IMR-90 (cell line): ENCODE results near the gene FASLG. TPM values are rescaled to one million over a fixed set of nuclear protein-coding genes. Genes with fewer than 3 reads are reported as not detected.

Experiments used
- ATAC-seq: fragments of 200-7000 bp; cut with Tn5 transposase; 2 replicates; pipeline ENCODE4 v1.9.1; 2020; ENCODE audit warnings: low read depth, mild to moderate bottlenecking, moderate library complexity
- BruUV-seq: library from RNA; stranded (reverse); fragments of 400-500 nt; replicated peaks from 2 replicates; lab custom pipeline; 2021; lab: Mats Ljungman, UMichigan
- CTCF ChIA-PET: fragments of 300-600 bp; formaldehyde crosslinking; extraction: SDS; loops from one replicate; lab custom pipeline; 2021; ENCODE audit warnings: antibody characterized with exemption; lab: Yijun Ruan, JAX
- POLR2A ChIA-PET: fragments of 300-600 bp; sonication (Branson Sonifier 250); formaldehyde crosslinking; loops from one replicate; lab custom pipeline; 2022; ENCODE audit warnings: antibody characterized with exemption; ENCODE audit not compliant: unreplicated experiment; lab: Charles Lee
- DNase-seq: peaks from one replicate; pipeline ENCODE4 v3.0.0; 2013
- H2AFZ ChIP-seq: replicated peaks from 2 replicates; pipeline ENCODE3; 2013; ENCODE audit warnings: low read length, mild to moderate bottlenecking; ENCODE audit not compliant: poor library complexity
- H2AK5ac ChIP-seq: 2 replicates; pipeline ENCODE4 v1.6.1; 2013; ENCODE audit warnings: low read depth, low read length, inconsistent platforms
- H2AK9ac ChIP-seq: replicated peaks from 2 replicates; pipeline ENCODE3; 2013; ENCODE audit warnings: mild to moderate bottlenecking, low read depth, low read length, moderate library complexity; ENCODE audit not compliant: poor library complexity
- H2BK120ac ChIP-seq: 2 replicates; pipeline ENCODE4 v1.6.1; 2013; ENCODE audit warnings: low read depth, low read length, inconsistent platforms
- H2BK15ac ChIP-seq: 3 replicates; pipeline ENCODE4 v1.6.1; 2013; ENCODE audit warnings: low read depth, low read length, inconsistent platforms
- H2BK20ac ChIP-seq: 2 replicates; pipeline ENCODE4 v1.6.1; 2013; ENCODE audit warnings: low read depth, mild to moderate bottlenecking, inconsistent platforms, low read length, moderate library complexity
- H2BK5ac ChIP-seq: 2 replicates; pipeline ENCODE4 v1.6.1; 2013; ENCODE audit warnings: mild to moderate bottlenecking, low read depth, low read length, inconsistent platforms; ENCODE audit not compliant: poor library complexity, severe bottlenecking
- H3K14ac ChIP-seq: replicated peaks from 2 replicates; pipeline ENCODE4 v1.6.1; 2013; ENCODE audit warnings: low read depth, low read length, inconsistent platforms
- H3K18ac ChIP-seq: 2 replicates; pipeline ENCODE4 v1.6.1; 2013; ENCODE audit warnings: low read depth, low read length, control low read depth
- H3K23ac ChIP-seq: 2 replicates; pipeline ENCODE4 v1.6.1; 2013; ENCODE audit warnings: low read depth, low read length, inconsistent platforms
- H3K27ac ChIP-seq: 2 replicates; pipeline ENCODE4 v1.5.1; 2013; ENCODE audit warnings: mild to moderate bottlenecking, control low read depth, low read length; ENCODE audit not compliant: insufficient read depth
- H3K27me3 ChIP-seq: 2 replicates; pipeline ENCODE4 v1.6.1; 2013; ENCODE audit warnings: low read length; ENCODE audit not compliant: control insufficient read depth, insufficient read depth
- H3K36me3 ChIP-seq: 2 replicates; pipeline ENCODE4 v1.6.1; 2013; ENCODE audit warnings: low read length, mixed read lengths; ENCODE audit not compliant: control insufficient read depth, insufficient read depth
- H3K4ac ChIP-seq: 2 replicates; pipeline ENCODE4 v1.6.1; 2013; ENCODE audit warnings: low read depth, low read length, inconsistent platforms
- H3K4me1 ChIP-seq: 2 replicates; pipeline ENCODE4 v1.6.1; 2013; ENCODE audit warnings: low read length, mixed read lengths; ENCODE audit not compliant: control insufficient read depth, insufficient read depth
- H3K4me2 ChIP-seq: 2 replicates; pipeline ENCODE4 v1.6.1; 2013; ENCODE audit warnings: low read depth, mild to moderate bottlenecking, control low read depth, low read length, moderate library complexity
- H3K4me3 ChIP-seq: 2 replicates; pipeline ENCODE4 v1.5.1; 2013; ENCODE audit warnings: low read depth, mild to moderate bottlenecking, control low read depth, low read length, moderate library complexity; ENCODE audit not compliant: insufficient read depth
- H3K56ac ChIP-seq: 2 replicates; pipeline ENCODE4 v1.6.1; 2013; ENCODE audit warnings: low read length, inconsistent platforms; ENCODE audit not compliant: insufficient read depth; ENCODE audit errors: extremely low read depth
- H3K79me1 ChIP-seq, 2 experiments: 2 replicates each; pipeline ENCODE4 v1.6.1; 2013; ENCODE audit warnings: low read length in 2 of 2, inconsistent platforms in 1 of 2, low read depth in 1 of 2
- H3K9ac ChIP-seq: 2 replicates; pipeline ENCODE4 v1.6.1; 2013; ENCODE audit warnings: low read depth, low read length, control low read depth
- H3K9me1 ChIP-seq: 2 replicates; pipeline ENCODE4 v1.6.1; 2013; ENCODE audit warnings: low read length, inconsistent platforms; ENCODE audit not compliant: insufficient read depth
- H3K9me3 ChIP-seq: 2 replicates; pipeline ENCODE4 v1.6.1; 2013; ENCODE audit warnings: low read length; ENCODE audit not compliant: control insufficient read depth, insufficient read depth
- H4K20me1 ChIP-seq: 2 replicates; pipeline ENCODE4 v1.6.1; 2013; ENCODE audit warnings: low read length, inconsistent platforms; ENCODE audit not compliant: insufficient read depth
- H4K5ac ChIP-seq: 2 replicates; pipeline ENCODE4 v1.6.1; 2013; ENCODE audit warnings: mild to moderate bottlenecking, low read depth, low read length, control low read depth
- H4K8ac ChIP-seq, 2 experiments: 2 replicates each; pipeline ENCODE4 v1.6.1; 2013; ENCODE audit warnings: low read depth in 2 of 2, low read length in 2 of 2, control low read depth in 1 of 2, inconsistent platforms in 1 of 2
- H4K91ac ChIP-seq: 2 replicates; pipeline ENCODE4 v1.6.1; 2013; ENCODE audit warnings: low read depth, low read length, inconsistent platforms; ENCODE audit not compliant: insufficient read depth
- BHLHE40 ChIP-seq: fragments of 150-350 bp; IDR thresholded peaks from 2 replicates; pipeline ENCODE4 v1.6.1; 2016; ENCODE audit warnings: mild to moderate bottlenecking, low read depth, low read length
- CHD1 ChIP-seq: IDR thresholded peaks from 2 replicates; pipeline ENCODE4 v1.6.1; 2012; ENCODE audit warnings: low read depth, low read length, improper control_type of control experiment
- FOS ChIP-seq: fragments of 150-350 bp; IDR thresholded peaks from 2 replicates; pipeline ENCODE4 v1.6.1; 2016; ENCODE audit warnings: low read depth, low read length
- MAFK ChIP-seq: IDR thresholded peaks from 2 replicates; pipeline ENCODE4 v1.6.1; 2012; ENCODE audit warnings: low read depth, low read length, improper control_type of control experiment
- MAZ ChIP-seq: IDR thresholded peaks from 2 replicates; pipeline ENCODE4 v1.6.1; 2012; ENCODE audit warnings: low read depth, mild to moderate bottlenecking, low read length, improper control_type of control experiment, moderate library complexity, borderline replicate concordance
- MXI1 ChIP-seq: IDR thresholded peaks from 2 replicates; pipeline ENCODE4 v1.6.1; 2012; ENCODE audit warnings: low read depth, mild to moderate bottlenecking, low read length, moderate library complexity, borderline replicate concordance
- NFE2L2 ChIP-seq: fragments of 150-350 bp; IDR thresholded peaks from 2 replicates; pipeline ENCODE4 v1.6.1; 2016; ENCODE audit warnings: low read depth, mild to moderate bottlenecking, low read length
- POLR2A ChIP-seq: IDR thresholded peaks from 2 replicates; pipeline ENCODE4 v1.6.1; 2012; ENCODE audit warnings: mild to moderate bottlenecking, low read depth, low read length
- RAD21 ChIP-seq: IDR thresholded peaks from 2 replicates; pipeline ENCODE4 v1.6.1; 2012; ENCODE audit warnings: low read length, improper control_type of control experiment
- RCOR1 ChIP-seq: IDR thresholded peaks from 2 replicates; pipeline ENCODE4 v1.6.1; 2012; ENCODE audit warnings: mild to moderate bottlenecking, low read length, improper control_type of control experiment; ENCODE audit not compliant: insufficient replicate concordance
- RFX5 ChIP-seq: IDR thresholded peaks from 2 replicates; pipeline ENCODE4 v1.8.0; 2012; ENCODE audit warnings: low read depth, mild to moderate bottlenecking, low read length, moderate library complexity
- SMC3 ChIP-seq: fragments of 150-350 bp; IDR thresholded peaks from 2 replicates; pipeline ENCODE4 v1.6.1; 2016; ENCODE audit warnings: low read depth, mild to moderate bottlenecking, antibody characterized with exemption, low read length, moderate library complexity
- WGBS, 2 experiments: methylation state at CpG; one replicate each; pipeline versions ENCODE4 v1.1.5 to v1.1.7; 2013; ENCODE audit warnings: missing lambda C conversion rate in 2 of 2; ENCODE audit not compliant: insufficient read length in 1 of 2; ENCODE audit errors: extremely low coverage in 2 of 2; 5-methylcytosine and 5-hydroxymethylcytosine counted together
- dilution Hi-C: fragments of 300-500 bp; cut with HindIII; formaldehyde crosslinking; loops from one replicate; pipeline ENCODE4 v1.14.3; 2018; ENCODE audit warnings: low sequenced_read_pairs; ENCODE audit not compliant: unreplicated experiment
- in situ Hi-C: fragments of 300-500 bp; cut with MboI; formaldehyde crosslinking; loops from 3 replicates; pipeline ENCODE4 v1.14.3; 2019; ENCODE audit warnings: low sequenced_read_pairs, inconsistent platforms, mixed read lengths
- intact Hi-C: fragments of 100-400 bp; cut with micrococcal nuclease; formaldehyde crosslinking; loops from 2 replicates; pipeline ENCODE4 v1.10.0; 2022
- polyA plus RNA-seq, 3 experiments: library from polyadenylated mRNA; depleted of rRNA; stranded (reverse); fragments of >200 nt; gene quantifications; 2 replicates each; pipeline ENCODE4 v1.2.3, GENCODE V29; 2012; ENCODE audit warnings: low replicate concordance in 1 of 3
- total RNA-seq: library from RNA; depleted of rRNA; stranded (reverse); fragments of >200 nt; gene quantifications from 2 replicates; pipeline ENCODE4 v1.2.3, GENCODE V29; 2012
- TF ChIP-seq, protein P1 (sequence below): conservative IDR thresholded peaks from 2 replicates; pipeline ENCODE4 v1.5.1; 2012; ENCODE audit warnings: mild to moderate bottlenecking, low read depth, low read length, improper control_type of control experiment
- TF ChIP-seq, protein P2 (sequence below): fragments of 150-350 bp; IDR thresholded peaks from 2 replicates; pipeline ENCODE4 v1.6.1; 2016; ENCODE audit warnings: low read depth, mild to moderate bottlenecking, low read length, moderate library complexity, borderline replicate concordance
- TF ChIP-seq, protein P3 (sequence below): fragments of 150-350 bp; IDR thresholded peaks from 2 replicates; pipeline ENCODE4 v1.6.1; 2017; ENCODE audit warnings: mild to moderate bottlenecking, antibody characterized with exemption, low read length, low read depth

The FASLG gene
- total and polyA plus RNA-seq, 2 of the 4 experiments (the other 2 are of a cell fraction), result 0.14 to 0.18 TPM

DNA sequence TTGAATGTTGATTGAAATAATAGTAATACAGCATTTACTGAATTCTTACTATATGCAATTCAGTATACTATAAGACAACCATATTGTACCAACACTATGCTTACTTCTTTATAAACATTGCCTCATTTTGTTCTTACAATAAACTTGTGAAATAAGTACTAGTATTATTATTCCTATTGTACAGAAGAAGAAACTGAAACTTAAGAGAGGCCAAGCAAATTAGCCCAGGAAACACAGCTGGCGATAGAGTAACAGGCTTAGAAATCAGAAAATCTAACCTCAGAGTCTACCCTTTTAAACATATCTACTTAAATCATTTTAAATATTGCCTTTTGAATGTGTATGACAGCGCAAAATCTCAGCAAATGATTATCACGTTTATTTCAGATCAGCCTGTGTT is 41.7 kb downstream of the FASLG start:
- DNase-seq, result no peak
- no CpG with 5 or more reads among the region's 3 CpGs for WGBS, 2 experiments
- H2BK20ac ChIP-seq, result no peak overlapping the region
- intact Hi-C loops, result no loop called here
- H4K20me1 ChIP-seq, result no peaks in the 10 kb centered on the region
- H2BK5ac ChIP-seq, result no peak overlapping the region
- TF ChIP-seq, protein P1, sequence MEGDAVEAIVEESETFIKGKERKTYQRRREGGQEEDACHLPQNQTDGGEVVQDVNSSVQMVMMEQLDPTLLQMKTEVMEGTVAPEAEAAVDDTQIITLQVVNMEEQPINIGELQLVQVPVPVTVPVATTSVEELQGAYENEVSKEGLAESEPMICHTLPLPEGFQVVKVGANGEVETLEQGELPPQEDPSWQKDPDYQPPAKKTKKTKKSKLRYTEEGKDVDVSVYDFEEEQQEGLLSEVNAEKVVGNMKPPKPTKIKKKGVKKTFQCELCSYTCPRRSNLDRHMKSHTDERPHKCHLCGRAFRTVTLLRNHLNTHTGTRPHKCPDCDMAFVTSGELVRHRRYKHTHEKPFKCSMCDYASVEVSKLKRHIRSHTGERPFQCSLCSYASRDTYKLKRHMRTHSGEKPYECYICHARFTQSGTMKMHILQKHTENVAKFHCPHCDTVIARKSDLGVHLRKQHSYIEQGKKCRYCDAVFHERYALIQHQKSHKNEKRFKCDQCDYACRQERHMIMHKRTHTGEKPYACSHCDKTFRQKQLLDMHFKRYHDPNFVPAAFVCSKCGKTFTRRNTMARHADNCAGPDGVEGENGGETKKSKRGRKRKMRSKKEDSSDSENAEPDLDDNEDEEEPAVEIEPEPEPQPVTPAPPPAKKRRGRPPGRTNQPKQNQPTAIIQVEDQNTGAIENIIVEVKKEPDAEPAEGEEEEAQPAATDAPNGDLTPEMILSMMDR, result no peak
- TF ChIP-seq RFX5, result no peak
- TF ChIP-seq, protein P2, sequence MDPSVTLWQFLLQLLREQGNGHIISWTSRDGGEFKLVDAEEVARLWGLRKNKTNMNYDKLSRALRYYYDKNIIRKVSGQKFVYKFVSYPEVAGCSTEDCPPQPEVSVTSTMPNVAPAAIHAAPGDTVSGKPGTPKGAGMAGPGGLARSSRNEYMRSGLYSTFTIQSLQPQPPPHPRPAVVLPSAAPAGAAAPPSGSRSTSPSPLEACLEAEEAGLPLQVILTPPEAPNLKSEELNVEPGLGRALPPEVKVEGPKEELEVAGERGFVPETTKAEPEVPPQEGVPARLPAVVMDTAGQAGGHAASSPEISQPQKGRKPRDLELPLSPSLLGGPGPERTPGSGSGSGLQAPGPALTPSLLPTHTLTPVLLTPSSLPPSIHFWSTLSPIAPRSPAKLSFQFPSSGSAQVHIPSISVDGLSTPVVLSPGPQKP, result no peak
- TF ChIP-seq SMC3, result no peak
- no peak for TF ChIP-seq POLR2A
- TF ChIP-seq MXI1, result no peak
- TF ChIP-seq NFE2L2, result no peak
- TF ChIP-seq FOS, result no peak
- no peak for TF ChIP-seq RCOR1
- no peak for TF ChIP-seq CHD1
- TF ChIP-seq RAD21, result no peak
- TF ChIP-seq, protein P3, sequence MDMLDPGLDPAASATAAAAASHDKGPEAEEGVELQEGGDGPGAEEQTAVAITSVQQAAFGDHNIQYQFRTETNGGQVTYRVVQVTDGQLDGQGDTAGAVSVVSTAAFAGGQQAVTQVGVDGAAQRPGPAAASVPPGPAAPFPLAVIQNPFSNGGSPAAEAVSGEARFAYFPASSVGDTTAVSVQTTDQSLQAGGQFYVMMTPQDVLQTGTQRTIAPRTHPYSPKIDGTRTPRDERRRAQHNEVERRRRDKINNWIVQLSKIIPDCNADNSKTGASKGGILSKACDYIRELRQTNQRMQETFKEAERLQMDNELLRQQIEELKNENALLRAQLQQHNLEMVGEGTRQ, result no peak
- TF ChIP-seq MAZ, result no peak
- no peak for TF ChIP-seq MAFK
- TF ChIP-seq BHLHE40, result no peak
- no peak overlapping the region for H3K9ac ChIP-seq
- no peak overlapping the region for H4K91ac ChIP-seq
- CTCF ChIA-PET, result no interaction called here
- no peaks in the 10 kb centered on the region for H3K27me3 ChIP-seq
- H2AK9ac ChIP-seq, result no peak overlapping the region
- no peak overlapping the region for H3K4me2 ChIP-seq
- no peaks in the 10 kb centered on the region for H3K9me1 ChIP-seq
- no TSS peak for BruUV-seq
- no peak overlapping the region for H4K5ac ChIP-seq
- in situ Hi-C loops, result loop anchor here (25.0 kb wide), 1 partner anchor 688 kb away; no protein-coding TSS in a partner anchor
- no peaks in the 10 kb centered on the region for H3K36me3 ChIP-seq
- no peak overlapping the region for H2AK5ac ChIP-seq
- H3K56ac ChIP-seq, result no peak overlapping the region
- no peak for ATAC-seq
- no peak overlapping the region for H3K27ac ChIP-seq
- no peaks in the 10 kb centered on the region for H3K79me1 ChIP-seq
- H3K9me3 ChIP-seq, result no peaks in the 10 kb centered on the region
- H3K4me1 ChIP-seq, result no peaks in the 10 kb centered on the region; the same call in 1 of the 2 replicates
- POLR2A ChIA-PET, result no interaction called here
- no peak overlapping the region for H3K23ac ChIP-seq
- no peak overlapping the region for H2BK120ac ChIP-seq
- no peak overlapping the region for H2BK15ac ChIP-seq
- no peak overlapping the region for H3K18ac ChIP-seq
- H3K4ac ChIP-seq, result no peak overlapping the region
- H4K8ac ChIP-seq, result no peak overlapping the region
- dilution Hi-C loops, result no loop called here
- H3K4me3 ChIP-seq, result no peak overlapping the region
- no peak overlapping the region for H3K14ac ChIP-seq
- no peak overlapping the region for H2AFZ ChIP-seq
